HG03469 (cell line): ENCODE data around the gene CLSTN1.

Experiments used
- ATAC-seq: cut with Tn5 transposase; IDR thresholded peaks from one replicate; pipeline ENCODE4 v1.9.1; 2021; ENCODE audit warnings: mild to moderate bottlenecking, moderate library complexity, moderate number of reproducible peaks; ENCODE audit not compliant: unreplicated experiment

CLSTN1 gene

DNA sequence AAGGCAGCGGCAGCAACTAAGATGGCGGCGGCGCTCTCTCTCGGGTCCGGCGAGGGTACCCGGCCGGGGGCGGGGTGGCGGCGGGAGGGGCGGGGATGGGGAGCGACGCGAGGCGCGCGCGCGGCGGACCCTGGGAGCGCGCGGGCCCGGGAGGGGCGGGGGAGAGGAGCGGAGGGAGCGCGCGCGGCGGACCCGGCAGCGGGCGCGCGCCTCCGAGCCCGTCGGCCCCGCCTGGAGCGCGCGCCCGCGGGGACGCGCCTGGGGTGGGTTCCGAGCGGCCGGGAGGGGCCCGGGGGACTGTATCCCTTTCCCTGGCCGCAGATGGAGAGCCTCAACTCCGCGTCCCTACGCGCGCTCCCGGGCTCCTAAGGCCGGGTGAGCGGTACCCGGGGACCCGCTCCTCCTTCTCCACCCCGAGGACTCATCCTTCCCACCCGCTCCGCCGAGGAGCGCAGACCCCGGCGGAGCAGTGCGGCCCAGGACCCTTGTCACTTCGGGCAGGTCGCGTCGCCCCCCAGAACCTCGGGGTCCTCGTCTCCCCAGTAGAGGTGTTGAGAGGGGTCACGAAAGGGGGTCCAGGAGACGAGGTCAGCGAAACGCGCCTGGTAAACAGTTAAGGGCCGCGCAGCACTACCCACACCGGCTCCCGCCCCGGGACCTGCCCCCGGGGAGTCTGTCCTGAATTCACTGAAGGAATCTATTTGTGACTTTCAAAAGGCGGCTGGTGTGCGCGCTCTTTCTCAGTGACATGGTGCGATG lies at the start of gene CLSTN1:
Gene CLSTN1 (minus strand): TSS at position 23 of the 759 bp plus-strand sequence. CDS start 232 bp downstream, outside the sequence.
- no peak for ATAC-seq

DNA sequence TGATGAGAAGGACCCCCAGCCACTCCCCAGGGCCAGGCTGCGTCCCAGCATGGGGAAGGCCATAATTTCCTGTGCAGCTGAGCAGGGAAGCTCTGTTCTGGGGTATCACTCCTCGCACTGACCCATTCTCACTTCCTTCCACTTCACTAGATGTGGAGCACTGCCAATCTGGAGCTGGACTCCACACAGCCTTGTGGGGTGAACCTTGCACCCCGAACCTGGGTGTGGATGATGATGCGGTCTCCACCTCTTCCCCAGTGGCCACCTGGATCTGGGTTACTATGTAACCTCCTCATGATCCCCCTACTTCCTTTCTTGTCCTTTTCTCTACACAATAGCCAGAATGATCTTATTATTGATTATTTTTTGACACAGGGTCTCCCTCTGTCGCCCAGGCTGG lies 49.6 kb upstream of the CLSTN1 start:
- ATAC-seq = no peak

DNA sequence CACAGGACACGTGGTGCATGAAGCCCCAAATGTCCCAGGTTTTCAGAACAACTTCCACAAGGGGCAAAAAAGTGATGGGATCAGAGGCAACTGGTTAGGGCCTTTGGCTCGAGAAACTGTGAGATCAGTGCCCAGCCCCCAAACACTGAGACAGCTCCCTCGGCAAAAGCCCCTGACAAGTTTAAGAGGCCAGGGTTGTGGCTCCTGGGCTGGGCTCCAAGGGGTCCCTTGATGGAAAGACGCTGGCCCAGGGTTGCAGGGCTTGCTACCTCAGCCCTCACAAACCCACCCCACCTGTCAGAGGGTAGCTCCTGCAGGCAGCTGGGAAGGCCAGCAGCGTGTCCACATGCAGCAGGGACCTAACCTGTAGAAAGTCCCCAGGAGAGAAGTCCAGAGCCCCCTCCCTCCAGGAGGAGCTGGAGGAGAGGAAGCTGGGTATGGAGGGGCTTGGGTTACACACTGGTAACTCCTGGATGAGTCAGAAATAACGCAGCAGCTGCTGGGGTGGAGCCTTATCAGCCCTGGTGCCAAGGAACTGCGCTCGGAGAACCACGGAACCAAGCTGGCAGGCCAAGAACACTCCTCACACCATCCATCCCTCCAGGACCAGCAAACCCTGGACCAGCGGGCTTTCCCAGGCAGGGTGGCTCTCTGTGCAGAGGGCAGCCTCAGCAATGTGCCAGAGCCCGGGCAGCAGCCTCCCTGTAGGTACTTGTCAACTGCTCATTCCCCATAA lies 48.8 kb upstream of the CLSTN1 start:
- no peak for ATAC-seq

DNA sequence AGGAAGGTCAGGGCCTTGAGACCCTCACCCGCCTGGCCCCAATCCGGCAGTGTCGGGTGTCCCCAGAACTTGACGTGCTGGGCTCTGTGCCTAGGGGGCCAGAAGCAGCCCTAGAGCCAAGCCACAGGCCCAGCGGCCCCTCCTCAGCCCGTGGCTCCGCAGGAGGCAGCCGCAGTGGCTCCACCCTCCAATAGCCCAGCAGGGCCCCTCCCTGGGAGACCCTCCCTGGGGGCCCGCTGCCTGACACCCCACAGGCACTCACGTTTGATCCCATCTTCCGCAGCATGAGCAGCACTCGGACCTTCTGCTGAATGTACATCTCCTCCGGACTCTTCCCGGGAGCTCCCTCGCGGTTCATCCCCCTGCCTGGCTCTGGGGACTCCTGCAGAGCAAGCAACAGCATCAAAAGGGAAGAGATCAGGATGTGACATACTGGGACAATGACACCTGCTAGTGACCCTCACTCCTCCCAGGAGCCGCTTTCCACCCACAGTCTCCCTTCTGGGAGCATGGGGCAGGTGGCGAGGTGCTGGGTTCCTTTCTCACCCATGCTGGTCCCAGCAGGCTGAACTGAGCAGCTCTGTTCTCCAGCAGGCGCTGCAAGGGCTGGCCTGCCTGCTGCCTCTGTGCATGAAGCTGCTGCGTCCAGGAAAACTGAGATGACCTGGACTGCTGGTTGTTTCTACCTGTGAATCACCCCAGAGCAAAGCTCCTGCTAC lies 48.1 kb upstream of the CLSTN1 start:
- no peak for ATAC-seq

DNA sequence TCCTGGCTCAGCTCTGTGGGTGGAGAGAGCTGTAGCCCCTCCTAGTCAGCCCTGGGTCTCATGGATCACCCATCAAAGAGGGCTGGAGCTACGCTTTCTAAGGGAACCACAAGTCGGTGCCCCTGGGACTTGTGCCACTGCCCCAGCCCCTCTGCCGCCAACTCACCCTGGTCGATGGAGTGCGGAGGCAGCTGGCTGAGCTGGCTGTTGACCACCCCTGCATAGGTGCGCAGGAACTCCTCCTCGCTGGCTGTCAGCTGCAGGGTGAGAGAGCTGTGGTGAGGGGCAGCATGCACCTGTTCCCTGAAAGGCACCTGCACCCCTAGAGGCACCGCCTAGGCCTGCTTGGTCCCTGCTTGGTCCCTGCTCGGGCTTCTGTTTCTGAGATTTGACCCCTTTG lies 47.3 kb upstream of the CLSTN1 start:
- no peak for ATAC-seq

DNA sequence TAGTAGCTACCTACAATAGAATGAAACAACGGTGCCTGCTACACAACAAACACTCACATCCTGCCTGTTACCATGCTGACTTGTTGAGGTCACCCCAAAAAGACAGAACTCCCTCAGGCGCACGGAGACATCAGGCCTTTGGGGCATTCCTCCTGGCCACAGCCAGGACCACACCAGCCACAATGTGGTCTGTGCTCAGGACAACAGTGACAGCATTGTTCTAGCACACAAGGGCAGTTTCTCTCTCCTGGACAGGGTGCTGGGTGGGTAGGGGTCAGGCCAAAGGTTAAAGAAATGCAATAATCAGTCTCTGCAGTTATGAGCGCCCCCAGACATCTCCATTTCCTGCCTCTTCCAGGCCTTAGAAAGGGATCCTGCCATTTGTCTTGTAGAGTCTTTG lies 46.8 kb upstream of the CLSTN1 start:
- ATAC-seq = no peak

DNA sequence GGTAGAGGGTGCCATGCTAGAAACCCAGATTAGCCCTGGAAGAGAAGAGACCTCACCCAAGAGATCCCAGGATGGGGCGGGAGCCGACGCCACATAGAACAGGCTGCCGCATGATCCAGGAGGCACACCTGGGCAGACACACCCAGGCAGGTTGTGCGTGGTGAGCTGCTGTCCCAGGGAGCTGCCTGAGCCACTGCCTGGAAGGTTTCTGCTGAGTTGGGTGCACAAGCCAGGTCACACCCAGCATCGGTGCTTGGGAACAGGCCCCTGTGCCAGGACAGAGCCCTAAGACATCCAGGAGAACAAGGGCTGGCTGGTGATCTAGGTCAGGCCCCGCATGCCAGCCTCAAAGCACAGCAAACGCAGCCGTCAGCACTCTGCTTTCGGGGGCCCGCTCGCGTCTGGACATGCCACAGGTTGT lies 46.1 kb upstream of the CLSTN1 start:
- ATAC-seq = no peak

DNA sequence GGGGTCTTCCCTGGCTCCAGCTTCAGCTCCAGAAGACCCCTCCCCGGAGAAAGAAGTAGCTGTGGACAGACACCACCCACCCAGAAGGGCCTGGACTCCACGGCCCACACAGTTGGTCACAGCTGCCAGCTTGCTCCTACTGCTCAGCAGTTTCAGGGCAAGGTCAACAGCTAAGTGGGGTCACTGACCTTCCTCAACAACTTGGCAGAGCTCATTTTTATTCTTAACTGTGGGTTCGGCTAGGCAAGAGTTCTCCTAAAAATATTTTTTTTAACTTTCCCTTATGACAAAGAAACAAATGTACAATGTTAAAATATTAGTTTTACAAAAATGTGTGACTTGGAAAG lies 44.5 kb upstream of the CLSTN1 start:
- no peak for ATAC-seq

DNA sequence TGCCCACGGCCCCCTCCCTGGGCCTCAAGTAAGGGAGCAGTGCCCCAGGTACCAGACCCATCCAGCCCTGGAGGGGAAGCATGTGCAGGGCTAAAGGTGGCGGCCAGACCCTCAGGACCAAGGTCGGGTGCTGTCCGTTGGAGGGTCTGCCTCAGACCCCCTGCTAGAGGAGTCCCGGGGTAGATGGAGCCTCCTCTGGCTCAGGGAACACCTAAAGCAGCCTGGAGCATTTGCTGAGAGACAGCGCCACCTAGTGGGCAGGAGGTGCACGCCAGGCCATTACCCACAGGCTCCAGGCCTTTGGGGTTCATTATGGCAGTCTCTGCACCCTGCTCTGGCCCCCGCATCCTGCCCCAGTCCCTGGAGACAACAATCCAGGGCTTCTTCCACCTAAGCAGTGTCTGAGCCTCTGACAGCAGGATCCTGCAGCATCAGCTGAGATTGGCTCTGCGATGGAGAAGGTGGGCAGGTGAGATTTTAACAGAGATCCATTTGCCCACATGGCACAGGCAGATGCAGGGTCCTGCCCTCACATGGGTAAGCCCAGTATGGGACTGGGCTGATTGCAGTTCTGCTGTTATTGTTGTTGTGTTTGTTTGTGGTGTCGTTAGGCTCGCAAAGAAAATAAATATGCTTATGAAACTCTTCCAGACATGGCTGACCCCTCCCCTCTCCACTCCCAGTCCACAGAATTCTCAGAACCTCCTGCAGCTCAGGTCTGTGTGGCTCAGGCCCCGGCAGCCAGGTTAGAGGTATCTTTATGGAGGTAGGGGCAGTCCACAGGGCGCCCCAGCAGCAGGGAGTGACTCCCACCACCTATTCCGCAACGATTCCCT lies 43.9 kb upstream of the CLSTN1 start:
- ATAC-seq = no peak

DNA sequence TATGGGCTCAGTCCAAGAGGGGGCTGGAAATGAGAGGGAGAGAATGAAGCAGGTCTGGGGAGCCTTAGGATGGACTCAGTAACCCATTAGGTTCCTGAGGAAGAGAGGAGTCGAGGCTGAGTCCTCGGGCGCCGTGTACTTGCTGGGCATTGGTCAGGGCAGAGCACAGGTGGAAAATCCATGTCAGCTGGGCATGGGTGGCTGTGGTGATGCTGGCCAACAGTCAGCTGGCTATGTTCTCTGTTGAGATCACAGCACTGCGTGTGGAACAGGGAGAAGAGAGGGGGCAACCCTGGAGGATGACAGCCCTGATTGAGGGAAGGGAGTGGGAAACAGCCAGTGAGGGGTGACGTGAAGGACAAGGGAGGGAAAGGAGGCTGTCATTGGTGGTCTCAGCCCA lies 43.1 kb upstream of the CLSTN1 start:
- ATAC-seq = no peak

DNA sequence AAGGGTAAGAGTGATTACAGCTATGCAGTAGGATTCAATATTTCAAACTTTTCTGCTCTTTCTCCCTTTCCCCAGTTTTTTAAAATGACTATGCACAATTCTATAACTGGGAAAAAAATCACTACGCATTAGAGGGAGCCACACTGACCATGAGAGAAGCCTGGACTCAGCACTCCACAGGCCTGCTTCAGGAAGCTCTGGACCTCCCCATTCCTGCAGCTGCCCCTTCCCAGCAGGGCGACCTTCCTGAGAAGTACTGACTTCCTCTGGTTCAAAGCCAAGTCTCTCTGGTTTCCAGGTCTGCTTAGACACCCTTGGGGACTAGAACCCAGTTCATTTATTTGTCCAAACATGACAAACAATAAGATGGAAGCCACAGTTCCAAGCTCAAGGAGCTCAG lies 42.0 kb upstream of the CLSTN1 start:
- ATAC-seq = no peak

DNA sequence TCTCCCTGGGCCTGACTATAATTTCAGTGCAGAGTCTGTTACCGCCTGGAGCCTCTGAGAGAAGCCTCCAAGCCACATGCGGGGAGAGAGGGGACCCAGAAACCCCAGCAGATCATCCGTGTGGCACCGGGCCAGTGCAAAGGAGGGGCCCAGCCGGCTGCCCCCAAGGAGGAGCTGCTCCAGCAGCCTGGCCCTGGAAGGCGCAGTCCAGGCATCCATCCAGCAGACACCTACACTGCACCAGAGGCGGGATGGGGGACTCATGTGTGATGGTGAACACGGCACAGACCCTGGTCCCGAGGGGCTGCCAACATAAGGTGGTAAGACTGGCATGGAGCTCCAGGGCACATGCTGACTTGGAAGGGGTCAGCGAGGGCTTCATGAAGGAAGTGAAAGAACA lies 39.6 kb upstream of the CLSTN1 start:
- no peak for ATAC-seq

DNA sequence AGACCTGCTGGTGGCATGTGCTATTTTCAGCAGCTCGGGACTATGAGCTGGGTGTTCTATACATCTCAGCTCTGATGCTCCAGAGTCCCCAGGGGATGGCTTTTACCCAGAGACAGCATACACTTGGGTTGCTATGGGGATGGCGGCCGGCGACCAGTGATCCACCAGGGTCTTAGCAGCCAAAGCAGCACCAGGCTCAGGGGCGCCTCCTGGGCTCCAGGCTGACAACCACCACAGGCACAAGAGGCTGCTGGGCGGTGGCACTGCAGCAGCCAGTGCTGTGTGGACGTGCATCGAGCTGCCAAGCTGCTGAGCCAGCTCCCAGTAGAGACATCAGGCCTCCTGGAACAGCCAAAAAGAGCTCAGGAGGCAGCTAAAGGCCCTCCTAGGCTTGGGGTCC lies 37.6 kb upstream of the CLSTN1 start:
- ATAC-seq = no peak

DNA sequence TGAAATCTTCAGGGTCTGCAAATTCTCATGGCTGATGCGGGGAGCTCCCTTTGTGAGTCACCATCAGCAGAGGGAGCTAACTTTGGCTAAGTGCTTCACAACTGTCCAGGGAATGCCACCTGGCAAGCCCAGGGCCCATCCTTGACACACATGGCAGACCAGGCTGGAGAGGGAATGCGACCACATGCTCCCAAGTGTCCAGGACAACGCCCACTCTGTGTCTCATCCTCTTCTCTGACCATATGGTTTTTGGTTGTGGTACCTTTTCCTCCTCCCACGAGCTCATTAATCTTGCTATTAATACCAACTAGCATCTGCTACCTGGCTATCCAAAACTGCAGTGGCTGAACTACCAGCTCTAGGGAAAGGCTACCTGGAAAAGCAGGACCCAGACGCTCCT lies 37.1 kb upstream of the CLSTN1 start:
- no peak for ATAC-seq

DNA sequence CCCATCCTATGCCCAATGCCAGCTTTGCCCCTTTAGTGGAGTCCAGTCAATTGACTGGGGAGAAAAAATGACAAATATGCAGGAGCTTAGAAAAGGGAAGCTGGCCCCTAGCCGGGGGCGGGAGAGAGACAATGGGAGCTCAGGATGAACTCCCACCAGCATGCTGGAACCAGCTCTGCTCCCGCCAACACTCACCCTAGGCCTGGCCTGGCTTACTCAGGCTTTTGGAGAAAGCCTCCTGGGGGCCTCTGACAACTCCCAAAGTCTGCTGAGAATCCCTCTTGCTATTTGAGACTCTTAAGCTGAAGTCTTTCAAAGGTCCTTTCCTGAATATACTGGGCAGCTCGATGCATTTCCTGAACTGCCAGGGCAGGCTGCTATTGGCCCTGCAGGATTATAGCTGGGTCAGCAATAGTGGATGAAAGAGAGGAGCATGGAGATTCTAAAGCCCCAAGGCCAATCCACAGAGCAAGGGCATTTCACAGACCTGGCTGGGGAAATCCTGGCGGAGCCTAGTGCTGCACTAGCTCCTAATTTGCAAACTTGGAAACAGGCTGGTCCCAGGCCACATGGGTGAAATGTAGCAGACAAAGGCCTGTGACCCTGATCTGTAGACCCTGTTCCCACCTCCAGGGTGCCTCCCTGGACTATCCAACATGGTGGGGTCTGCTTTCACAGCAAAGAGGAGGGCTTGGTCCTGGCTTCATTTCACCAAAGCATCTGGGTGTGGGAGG lies 35.7 kb upstream of the CLSTN1 start:
- no peak for ATAC-seq

DNA sequence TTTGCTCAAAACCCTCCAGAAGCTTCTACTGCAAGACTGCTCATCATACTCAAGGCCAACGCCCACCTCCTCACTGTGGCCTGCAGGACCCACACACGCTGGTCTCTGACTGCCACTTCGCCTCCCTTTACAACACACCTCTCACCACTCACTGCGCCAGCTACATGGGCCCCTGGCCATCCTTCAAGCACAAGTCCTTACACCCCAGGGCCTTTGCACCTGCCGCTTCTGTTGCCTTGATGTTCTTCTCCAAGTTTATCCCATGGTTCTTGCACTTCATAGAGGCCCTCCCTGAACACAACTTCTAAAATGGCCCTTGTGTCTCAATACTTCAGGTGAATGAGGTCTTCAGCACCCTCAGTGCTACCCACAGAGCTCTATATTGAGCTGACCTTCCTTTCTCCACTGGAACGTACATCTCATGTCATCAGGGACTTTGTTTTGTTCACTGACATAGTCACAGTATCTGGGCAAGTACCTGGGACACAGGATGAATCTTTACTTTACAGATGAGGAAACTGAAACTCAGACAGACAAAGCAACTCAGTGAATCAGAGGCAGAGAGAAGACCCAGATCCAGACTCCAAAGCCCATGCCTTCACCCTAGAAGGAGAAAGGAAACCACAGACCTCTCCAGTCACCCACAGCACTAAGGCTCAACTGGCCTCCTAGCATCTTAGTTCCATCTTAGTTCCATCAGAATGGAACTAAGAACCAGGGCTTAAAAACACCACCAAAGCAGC lies 34.7 kb upstream of the CLSTN1 start:
- ATAC-seq = no peak

DNA sequence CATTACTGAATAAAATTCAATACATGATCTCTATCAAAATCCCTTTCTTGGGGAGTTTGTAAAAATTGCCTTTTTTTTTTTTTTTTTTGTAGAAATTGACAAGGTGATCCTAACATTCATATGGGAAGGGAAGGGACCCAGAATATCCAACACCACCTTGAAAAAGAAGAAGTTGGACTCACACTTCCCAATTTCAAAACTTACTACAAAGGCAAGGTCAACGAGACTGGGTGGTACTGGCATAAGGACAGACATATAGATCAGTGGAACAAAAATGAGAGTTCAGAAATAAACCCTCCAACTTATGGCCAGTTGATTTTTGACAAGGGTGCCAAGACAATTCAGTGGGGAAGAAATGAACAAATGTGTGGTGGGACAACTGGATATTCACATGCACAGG lies 31.4 kb upstream of the CLSTN1 start:
- no peak for ATAC-seq

DNA sequence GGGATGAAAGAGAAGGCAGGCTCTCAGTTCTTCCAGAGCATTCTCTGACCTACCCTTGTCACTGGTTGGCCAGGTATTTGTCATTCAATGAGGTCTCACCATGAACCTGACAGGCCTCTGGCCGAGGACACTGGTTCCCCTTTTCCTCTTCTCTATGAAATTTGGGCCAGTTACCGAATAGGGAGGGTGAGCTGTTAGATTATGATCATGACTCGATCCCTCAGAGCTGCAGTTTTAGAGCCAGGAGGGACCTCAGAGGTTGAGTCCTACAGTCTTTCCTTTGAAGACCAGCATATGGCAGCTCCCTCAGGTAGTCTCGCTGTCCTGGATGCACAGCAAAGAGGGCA lies 29.5 kb upstream of the CLSTN1 start:
- ATAC-seq = no peak

DNA sequence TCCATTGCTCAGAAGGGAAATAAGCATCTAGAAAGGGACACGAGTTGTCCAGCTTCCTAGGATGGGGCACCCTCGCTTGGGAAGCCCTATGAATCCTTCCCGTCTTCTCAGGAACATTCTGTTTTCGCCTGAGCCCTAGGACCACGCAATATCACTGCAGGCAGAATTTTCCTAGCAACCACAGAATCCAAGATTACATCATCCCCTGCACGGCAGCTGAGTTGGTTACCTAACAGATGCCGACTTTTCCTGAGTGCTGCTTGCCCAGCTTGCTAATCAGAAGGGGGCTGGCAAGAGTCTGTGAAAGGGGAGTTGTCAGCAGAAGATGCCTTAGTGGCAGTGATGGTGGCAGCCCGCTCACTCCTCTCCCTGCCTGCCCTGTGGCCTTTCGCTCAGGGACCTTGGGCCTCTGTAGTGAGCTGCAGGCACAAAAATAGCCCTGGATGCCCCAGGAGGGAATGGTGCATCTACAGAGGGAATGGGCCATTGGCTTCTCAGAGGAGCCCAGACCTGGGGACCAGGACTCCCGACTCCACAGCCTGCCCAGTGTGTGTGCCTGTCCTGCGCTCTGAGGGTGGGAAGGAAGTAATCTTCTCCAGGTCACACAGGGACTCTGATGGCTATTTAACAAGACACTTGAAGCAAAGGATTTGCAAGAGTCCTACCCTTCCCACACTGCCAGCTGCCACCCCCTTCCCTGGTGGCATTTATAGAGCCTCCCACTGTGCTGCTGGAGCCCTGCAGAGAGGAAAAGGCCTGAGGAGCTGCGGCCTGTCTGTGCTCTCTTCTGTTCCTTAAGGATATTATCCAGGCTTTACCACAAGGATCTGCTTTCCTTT lies 28.9 kb upstream of the CLSTN1 start:
- ATAC-seq = no peak
